ENCODE results near the gene ARMC9. TPM values are rescaled to one million over a fixed set of nuclear protein-coding genes. Genes with fewer than 3 reads are reported as not detected.

ARMC9 gene
- total RNA-seq, 4 donors from 2014 or later = 16.8 to 47.6 (median 39.3) TPM

DNA sequence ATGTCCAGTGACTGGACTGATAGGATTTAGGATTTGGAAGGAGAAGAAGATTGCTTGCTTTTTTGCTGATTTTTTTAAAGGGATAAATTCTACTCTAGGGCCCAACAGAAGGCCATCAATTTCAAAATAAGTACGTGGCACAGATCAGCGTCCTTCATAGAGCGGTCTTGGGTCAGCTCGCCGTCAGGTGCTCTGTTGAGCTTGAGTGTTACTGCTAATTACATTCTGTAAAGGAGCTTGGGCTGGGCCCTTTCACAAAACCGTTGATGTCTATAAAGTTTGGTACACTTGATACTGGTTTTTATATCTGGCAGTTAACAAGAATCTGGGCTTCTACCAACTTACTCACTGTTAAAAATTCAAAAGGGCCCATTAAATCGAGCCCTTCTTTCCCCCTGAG lies 45.4 kb downstream of the ARMC9 start:
- Histone ChIP-seq H3K27me3 (no peaks in the 10 kb centered on the region), H3K4me3 (no peak overlapping the region), H3K4me1 (no peaks in the 10 kb centered on the region), H3K27ac (peak overlapping the region; percentile 60 to 71), H3K9me3 (no peaks in the 10 kb centered on the region), H3K36me3 (no peaks in the 10 kb centered on the region)
- intact Hi-C loops (cut with DNase I; ENCODE audit: low total_unique reads) = no loop called here
- TF ChIP-seq POLR2A (IDR thresholded peaks at IDR 0.05) = no peak
- TF ChIP-seq, protein P1, sequence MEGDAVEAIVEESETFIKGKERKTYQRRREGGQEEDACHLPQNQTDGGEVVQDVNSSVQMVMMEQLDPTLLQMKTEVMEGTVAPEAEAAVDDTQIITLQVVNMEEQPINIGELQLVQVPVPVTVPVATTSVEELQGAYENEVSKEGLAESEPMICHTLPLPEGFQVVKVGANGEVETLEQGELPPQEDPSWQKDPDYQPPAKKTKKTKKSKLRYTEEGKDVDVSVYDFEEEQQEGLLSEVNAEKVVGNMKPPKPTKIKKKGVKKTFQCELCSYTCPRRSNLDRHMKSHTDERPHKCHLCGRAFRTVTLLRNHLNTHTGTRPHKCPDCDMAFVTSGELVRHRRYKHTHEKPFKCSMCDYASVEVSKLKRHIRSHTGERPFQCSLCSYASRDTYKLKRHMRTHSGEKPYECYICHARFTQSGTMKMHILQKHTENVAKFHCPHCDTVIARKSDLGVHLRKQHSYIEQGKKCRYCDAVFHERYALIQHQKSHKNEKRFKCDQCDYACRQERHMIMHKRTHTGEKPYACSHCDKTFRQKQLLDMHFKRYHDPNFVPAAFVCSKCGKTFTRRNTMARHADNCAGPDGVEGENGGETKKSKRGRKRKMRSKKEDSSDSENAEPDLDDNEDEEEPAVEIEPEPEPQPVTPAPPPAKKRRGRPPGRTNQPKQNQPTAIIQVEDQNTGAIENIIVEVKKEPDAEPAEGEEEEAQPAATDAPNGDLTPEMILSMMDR (IDR thresholded peaks at IDR 0.05) = no peak
- peak in 1 of 2 donors; percentile 55 for DNase-seq

DNA sequence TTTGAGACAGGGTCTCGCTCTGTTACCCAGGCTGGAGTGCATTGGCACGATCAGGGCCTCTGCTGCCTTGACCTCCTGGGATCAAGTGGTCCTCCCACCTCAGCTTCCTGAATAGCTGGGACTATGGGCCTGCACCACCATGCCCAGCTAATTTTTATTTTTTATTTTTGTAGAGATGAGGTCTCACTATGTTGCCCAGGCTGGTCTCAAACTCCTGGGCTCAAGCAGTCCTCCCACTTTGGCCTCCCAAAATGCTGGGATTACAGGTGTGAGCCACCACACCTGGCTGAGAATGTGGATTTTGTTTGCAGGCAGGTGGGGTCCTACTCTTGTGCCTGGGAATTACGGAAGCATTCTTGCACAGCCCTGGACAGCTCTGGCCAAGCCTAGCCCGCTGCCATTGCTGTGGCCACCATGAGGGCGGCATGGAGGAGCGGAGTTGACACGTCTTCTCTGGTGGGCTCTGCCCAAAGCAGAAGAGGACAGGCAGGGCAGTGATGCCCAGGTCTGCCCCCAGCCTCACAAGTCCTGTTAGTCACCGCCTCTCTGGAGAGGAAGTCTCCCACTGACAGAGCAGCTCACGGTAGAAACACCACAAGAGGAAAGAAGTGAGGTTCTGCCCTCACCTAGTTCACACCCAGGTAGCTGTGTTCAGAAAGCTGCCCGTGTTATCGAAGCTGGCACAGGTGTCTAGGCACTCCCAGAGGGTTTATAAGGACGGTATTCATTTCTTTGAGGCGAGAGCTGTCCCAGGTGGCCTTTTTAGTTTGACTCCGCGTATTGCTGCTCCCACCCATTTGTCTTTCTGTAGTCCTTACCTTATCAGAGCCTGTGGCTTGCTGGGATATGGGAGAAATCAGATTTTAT lies 46.2 kb downstream of the ARMC9 start:
- DNase-seq = no peak
- Histone ChIP-seq H3K27me3 (no peaks in the 10 kb centered on the region), H3K36me3 (no peaks in the 10 kb centered on the region), H3K4me1 (no peaks in the 10 kb centered on the region), H3K27ac (peak overlapping the region; percentile 60 to 71), H3K4me3 (no peak overlapping the region), H3K9me3 (no peaks in the 10 kb centered on the region)
- TF ChIP-seq, protein P1 (IDR thresholded peaks at IDR 0.05) = no peak
- TF ChIP-seq POLR2A (IDR thresholded peaks at IDR 0.05) = no peak
- intact Hi-C loops (cut with DNase I; ENCODE audit: low total_unique reads) = no loop called here

DNA sequence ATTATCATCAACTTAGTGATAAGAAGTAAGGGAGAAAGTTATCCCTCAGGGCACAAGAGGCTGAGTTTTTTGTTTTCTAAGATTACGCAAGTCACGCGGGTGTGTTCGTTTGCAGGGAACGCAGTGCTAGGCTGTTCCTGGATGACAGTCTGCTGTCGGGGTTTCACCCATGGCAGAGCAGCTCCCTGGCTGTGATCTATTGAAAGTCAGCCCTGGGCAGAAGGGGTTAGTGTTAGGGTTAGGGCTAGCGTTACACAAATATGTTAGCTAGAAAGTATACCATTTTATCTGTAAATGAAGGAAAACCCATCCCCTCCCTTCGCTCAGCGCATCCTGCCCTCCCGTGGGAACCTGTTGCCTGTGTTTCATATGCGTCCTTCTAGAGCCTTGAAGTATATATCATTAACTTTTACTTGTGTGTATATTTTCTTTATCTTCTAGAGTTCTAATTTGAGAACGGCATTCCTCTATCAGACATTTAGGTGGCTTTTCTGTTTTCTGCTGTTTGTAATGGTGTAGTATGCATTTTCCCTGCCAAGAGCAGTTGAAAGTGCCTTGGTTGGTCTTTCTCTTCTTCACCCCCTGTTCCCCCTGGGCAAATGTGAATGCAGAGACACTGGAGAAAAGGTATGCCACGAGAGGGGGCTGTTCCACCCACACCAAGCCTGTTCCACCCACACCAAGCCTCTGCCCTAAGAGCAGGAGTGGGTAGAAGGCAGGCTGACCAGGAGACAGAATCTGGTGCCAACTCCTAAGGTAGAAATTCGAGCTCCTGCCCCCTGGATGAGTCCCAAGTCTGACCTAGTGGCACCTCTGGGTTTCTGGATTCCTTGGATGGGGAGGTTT lies 47.0 kb downstream of the ARMC9 start:
- no peak for DNase-seq
- no peaks in the 10 kb centered on the region for H3K36me3 ChIP-seq
- H3K9me3 ChIP-seq = no peaks in the 10 kb centered on the region
- H3K27ac ChIP-seq = peak overlapping the region in 1 of 2 donors; percentile 71
- TF ChIP-seq POLR2A (IDR thresholded peaks at IDR 0.05) = no peak
- TF ChIP-seq, protein P1 (IDR thresholded peaks at IDR 0.05) = no peak
- no peaks in the 10 kb centered on the region for H3K4me1 ChIP-seq
- intact Hi-C loops (cut with DNase I; ENCODE audit: low total_unique reads) = no loop called here
- no peak overlapping the region for H3K4me3 ChIP-seq
- H3K27me3 ChIP-seq = no peaks in the 10 kb centered on the region

DNA sequence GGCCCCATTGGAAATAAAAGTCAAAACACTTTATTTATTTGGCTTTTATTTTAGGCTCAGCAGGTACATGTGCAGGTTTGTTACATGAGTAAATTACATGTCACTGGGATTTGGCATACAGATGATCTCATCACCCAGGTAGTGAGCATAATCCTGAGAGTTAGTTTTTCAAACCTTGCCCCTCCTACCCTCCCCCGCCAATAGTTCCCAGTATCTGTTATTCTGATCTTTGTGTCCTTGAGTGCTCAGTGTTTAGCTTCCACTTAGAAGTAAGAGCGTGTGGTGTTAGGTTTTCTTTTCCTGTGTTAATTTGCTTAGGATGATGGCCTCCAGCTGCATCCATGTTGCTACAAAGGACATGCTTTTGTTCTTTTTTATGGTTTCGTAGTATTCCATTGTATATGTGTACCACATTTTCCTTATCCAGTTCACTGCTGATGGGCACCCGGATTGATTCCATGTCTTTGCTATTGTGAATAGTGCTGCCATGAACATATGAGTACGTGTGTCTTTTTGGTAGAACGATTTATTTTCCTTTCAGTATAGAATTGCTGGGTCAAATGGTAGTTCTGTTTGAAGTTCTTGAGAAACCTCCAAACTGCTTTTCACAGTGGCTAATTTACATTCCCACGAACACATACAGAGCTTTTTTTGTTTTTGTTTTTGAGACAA lies 47.9 kb downstream of the ARMC9 start:
- no peak for TF ChIP-seq POLR2A (IDR thresholded peaks at IDR 0.05)
- TF ChIP-seq, protein P1 (IDR thresholded peaks at IDR 0.05) = no peak
- no peak overlapping the region for H3K27ac ChIP-seq
- intact Hi-C loops (cut with DNase I; ENCODE audit: low total_unique reads) = no loop called here
- H3K9me3 ChIP-seq = no peaks in the 10 kb centered on the region
- no peak overlapping the region for H3K4me3 ChIP-seq
- no peaks in the 10 kb centered on the region for H3K27me3 ChIP-seq
- no peaks in the 10 kb centered on the region for H3K4me1 ChIP-seq
- H3K36me3 ChIP-seq = no peaks in the 10 kb centered on the region
- DNase-seq = no peak

Data from uterus (tissue), 4 donors.